Gastrocnemius medialis (tissue), 4 donors: Measurements from ENCODE around the gene ENAH.

Experiments used
- CTCF ChIP-seq, 5 experiments: fragments of 450-650 bp in 3 of 5; fragments of 200-600 bp in 2 of 5; sonication (generic) in 2 of 5; IDR thresholded peaks in 4 of 5; conservative IDR thresholded peaks in 1 of 5; 1 replicate in 4 of 5; 2 replicates in 1 of 5; pipeline ENCODE4 v1.5.1; 2016 to 2019; ENCODE audit warnings: antibody characterized with exemption in 5 of 5, mild to moderate bottlenecking in 3 of 5, moderate library complexity in 3 of 5
- POLR2A ChIP-seq, 2 donors: fragments of 450-650 bp; IDR thresholded peaks; one replicate each; pipeline ENCODE4 v1.6.1; 2017; ENCODE audit warnings: antibody characterized with exemption in 2 of 2, mild to moderate bottlenecking in 2 of 2, moderate library complexity in 2 of 2

- TF ChIP-seq POLR2A (IDR thresholded peaks at IDR 0.05) (no peak), CTCF (IDR thresholded peaks at IDR 0.05 in 4 of 5, conservative IDR thresholded peaks at IDR 0.05 in 1 of 5) (no peak)
Measured at GRCh38 chr1:225517697-225518096, 135.2 kb downstream of the ENAH start.
